Measurements from ENCODE around the gene FCAR. TPM values are rescaled to one million over a fixed set of nuclear protein-coding genes. Genes with fewer than 3 reads are reported as not detected.
"Not testable (repeated sequence)": the region's sequence is repeated elsewhere in the genome, so short reads cannot be mapped to it uniquely, and the experiment has no call there.

The FCAR gene
- total and polyA plus RNA-seq, 2 experiments from 2014 or later = not detected

GRCh38 chr19:54851353-54851752 lies 22.7 kb upstream of the FCAR start:
- no peak for TF ChIP-seq CTCF (IDR thresholded peaks at IDR 0.05; ENCODE audit: low read depth, low read length)
- H3K4me3 ChIP-seq = no peak overlapping the region
- no peaks in the 10 kb centered on the region for H3K36me3 ChIP-seq
- DNase-seq (ENCODE audit: low read depth in 1 of 2, low spot score in 1 of 2) = no peak
- no peaks in the 10 kb centered on the region for H3K9me3 ChIP-seq (ENCODE audit: low read depth)
- H3K27ac ChIP-seq = no peak overlapping the region
- no peaks in the 10 kb centered on the region for H3K4me1 ChIP-seq (ENCODE audit: low read depth)
- no peaks in the 10 kb centered on the region for H3K27me3 ChIP-seq

GRCh38 chr19:54855241-54855640 lies 18.8 kb upstream of the FCAR start:
- H3K27ac ChIP-seq; H3K4me3 ChIP-seq; H3K27me3 ChIP-seq; H3K9me3 ChIP-seq (ENCODE audit: low read depth); H3K36me3 ChIP-seq; DNase-seq (ENCODE audit: low read depth in 1 of 2, low spot score in 1 of 2); H3K4me1 ChIP-seq (ENCODE audit: low read depth): not testable (repeated sequence)

GRCh38 chr19:54858476-54858875 lies 15.6 kb upstream of the FCAR start:
- not testable (repeated sequence) for H3K9me3 ChIP-seq (ENCODE audit: low read depth); H3K4me3 ChIP-seq

GRCh38 chr19:54859421-54859820 lies 14.6 kb upstream of the FCAR start:
- not testable (repeated sequence) for H3K9me3 ChIP-seq (ENCODE audit: low read depth); H3K27me3 ChIP-seq; DNase-seq (ENCODE audit: low read depth in 1 of 2, low spot score in 1 of 2); H3K36me3 ChIP-seq; H3K27ac ChIP-seq; H3K4me3 ChIP-seq; H3K4me1 ChIP-seq (ENCODE audit: low read depth)

More at GRCh38 chr19:54858476-54858875, 15.6 kb upstream of the FCAR start:
- not testable (repeated sequence) for H3K36me3 ChIP-seq; H3K4me1 ChIP-seq (ENCODE audit: low read depth); DNase-seq (ENCODE audit: low read depth in 1 of 2, low spot score in 1 of 2); H3K27me3 ChIP-seq; H3K27ac ChIP-seq

- DNase-seq (ENCODE audit: low read depth in 1 of 2, low spot score in 1 of 2); H3K9me3 ChIP-seq (ENCODE audit: low read depth); H3K36me3 ChIP-seq; H3K27ac ChIP-seq; H3K4me3 ChIP-seq; H3K27me3 ChIP-seq; H3K4me1 ChIP-seq (ENCODE audit: low read depth): not testable (repeated sequence)
These were observed 10.6 kb upstream of the FCAR start for GRCh38 chr19:54863459-54863858.

GRCh38 chr19:54871696-54872095 lies 2.3 kb upstream of the FCAR start:
- DNase-seq (ENCODE audit: low read depth in 1 of 2, low spot score in 1 of 2) = no peak
- H3K9me3 ChIP-seq (ENCODE audit: low read depth) = peaks cover 4% of the 10 kb centered on the region
- H3K4me1 ChIP-seq (ENCODE audit: low read depth) = no peaks in the 10 kb centered on the region
- TF ChIP-seq CTCF (IDR thresholded peaks at IDR 0.05; ENCODE audit: low read depth, low read length) = no peak
- H3K27ac ChIP-seq = no peak overlapping the region
- H3K4me3 ChIP-seq = no peak overlapping the region
- H3K36me3 ChIP-seq = no peaks in the 10 kb centered on the region
- no peaks in the 10 kb centered on the region for H3K27me3 ChIP-seq

GRCh38 chr19:54875506-54875905 lies 1.5 kb downstream of the FCAR start:
- no peak for DNase-seq (ENCODE audit: low read depth in 1 of 2, low spot score in 1 of 2)
- Histone ChIP-seq H3K4me3 (no peak overlapping the region), H3K27ac (no peak overlapping the region), H3K36me3 (no peaks in the 10 kb centered on the region), H3K27me3 (no peaks in the 10 kb centered on the region), H3K9me3 (ENCODE audit: low read depth) (no peaks in the 10 kb centered on the region), H3K4me1 (ENCODE audit: low read depth) (no peaks in the 10 kb centered on the region)
- TF ChIP-seq CTCF (IDR thresholded peaks at IDR 0.05; ENCODE audit: low read depth, low read length) = no peak

- Histone ChIP-seq H3K4me3 (no peak overlapping the region), H3K36me3 (no peaks in the 10 kb centered on the region), H3K9me3 (ENCODE audit: low read depth) (no peaks in the 10 kb centered on the region), H3K4me1 (ENCODE audit: low read depth) (no peaks in the 10 kb centered on the region), H3K27me3 (no peaks in the 10 kb centered on the region), H3K27ac (no peak overlapping the region)
- DNase-seq (ENCODE audit: low read depth in 1 of 2, low spot score in 1 of 2) = no peak
- no peak for TF ChIP-seq CTCF (IDR thresholded peaks at IDR 0.05; ENCODE audit: low read depth, low read length)
These were observed 3.4 kb downstream of the FCAR start for GRCh38 chr19:54877471-54877870.
